Osteocyte (in vitro differentiated cells): ENCODE results near the gene KCNN3. TPM values are rescaled to one million over a fixed set of nuclear protein-coding genes. Genes with fewer than 3 reads are reported as not detected.

Experiments
- DNase-seq: peaks from one replicate; pipeline ENCODE4 v3.0.0; 2021; ENCODE audit warnings: mixed read lengths; ENCODE audit not compliant: unreplicated experiment; ENCODE audit errors: extremely low spot score
- H3K27ac Mint-ChIP-seq: one replicate; pipeline ENCODE4 v1.8.0; 2021; ENCODE audit warnings: mild to moderate bottlenecking, mixed read lengths; ENCODE audit not compliant: unreplicated experiment
- H3K27me3 Mint-ChIP-seq: one replicate; pipeline ENCODE4 v1.8.0; 2021; ENCODE audit warnings: mixed read lengths; ENCODE audit not compliant: unreplicated experiment
- H3K36me3 Mint-ChIP-seq: one replicate; pipeline ENCODE4 v1.8.0; 2021; ENCODE audit warnings: mixed read lengths; ENCODE audit not compliant: unreplicated experiment
- H3K4me1 Mint-ChIP-seq: one replicate; pipeline ENCODE4 v1.8.0; 2021; ENCODE audit warnings: mixed read lengths; ENCODE audit not compliant: unreplicated experiment
- H3K4me3 Mint-ChIP-seq: one replicate; pipeline ENCODE4 v1.8.0; 2021; ENCODE audit warnings: mild to moderate bottlenecking, moderate library complexity, mixed read lengths; ENCODE audit not compliant: unreplicated experiment
- H3K9me3 Mint-ChIP-seq: one replicate; pipeline ENCODE4 v1.8.0; 2021; ENCODE audit warnings: mixed read lengths; ENCODE audit not compliant: unreplicated experiment
- CTCF ChIP-seq: fragments of 200-600 bp; sonication (generic); IDR thresholded peaks from 2 replicates; pipeline ENCODE4 v1.5.0; 2021; ENCODE audit warnings: antibody characterized with exemption, mild to moderate bottlenecking, moderate library complexity
- total RNA-seq: library from RNA; stranded (reverse); gene quantifications from 2 replicates; pipeline ENCODE4 v1.2.1, GENCODE V29; 2021

The KCNN3 gene
- total RNA-seq, 1 donor from 2014 or later = 0.16 TPM

- H3K4me1 Mint-ChIP-seq = peaks cover 7% of the 10 kb centered on the region
- no peaks in the 10 kb centered on the region for H3K9me3 Mint-ChIP-seq
- no peak for DNase-seq
- H3K27ac Mint-ChIP-seq = no peak overlapping the region
- H3K27me3 Mint-ChIP-seq = peaks cover 35% of the 10 kb centered on the region
- H3K4me3 Mint-ChIP-seq = no peak overlapping the region
- no peaks in the 10 kb centered on the region for H3K36me3 Mint-ChIP-seq
- no peak for TF ChIP-seq CTCF
Measured at GRCh38 chr1:154788886-154789285, 81.2 kb downstream of the KCNN3 start.

- Mint-ChIP-seq H3K4me3 (no peak overlapping the region), H3K9me3 (no peaks in the 10 kb centered on the region), H3K27me3 (peaks cover 31% of the 10 kb centered on the region), H3K27ac (no peak overlapping the region), H3K36me3 (no peaks in the 10 kb centered on the region), H3K4me1 (peaks cover 7% of the 10 kb centered on the region)
- no peak for DNase-seq
- no peak for TF ChIP-seq CTCF
Measured at GRCh38 chr1:154788110-154788870, 81.8 kb downstream of the KCNN3 start.

- H3K9me3 Mint-ChIP-seq = no peaks in the 10 kb centered on the region
- H3K4me1 Mint-ChIP-seq = peaks cover 7% of the 10 kb centered on the region
- H3K36me3 Mint-ChIP-seq = no peaks in the 10 kb centered on the region
- TF ChIP-seq CTCF = no peak
- H3K27me3 Mint-ChIP-seq = peaks cover 22% of the 10 kb centered on the region
- H3K27ac Mint-ChIP-seq = no peak overlapping the region
- DNase-seq = no peak
- H3K4me3 Mint-ChIP-seq = no peak overlapping the region
Measured at GRCh38 chr1:154786804-154787570, 83.1 kb downstream of the KCNN3 start.

GRCh38 chr1:154784924-154785531 lies 85.1 kb downstream of the KCNN3 start:
- no peaks in the 10 kb centered on the region for H3K9me3 Mint-ChIP-seq
- no peak for TF ChIP-seq CTCF
- H3K4me3 Mint-ChIP-seq = no peak overlapping the region
- H3K36me3 Mint-ChIP-seq = no peaks in the 10 kb centered on the region
- no peaks in the 10 kb centered on the region for H3K4me1 Mint-ChIP-seq
- H3K27me3 Mint-ChIP-seq = peaks cover 23% of the 10 kb centered on the region
- no peak overlapping the region for H3K27ac Mint-ChIP-seq
- DNase-seq = no peak

GRCh38 chr1:154784416-154784815 lies 85.7 kb downstream of the KCNN3 start:
- Mint-ChIP-seq H3K4me3 (no peak overlapping the region), H3K36me3 (no peaks in the 10 kb centered on the region), H3K9me3 (no peaks in the 10 kb centered on the region), H3K27me3 (peaks cover 23% of the 10 kb centered on the region), H3K4me1 (no peaks in the 10 kb centered on the region), H3K27ac (no peak overlapping the region)
- DNase-seq = no peak
- TF ChIP-seq CTCF = no peak
